H1 (cell line): ENCODE results near the gene AP3D1. TPM values are rescaled to one million over a fixed set of nuclear protein-coding genes. Genes with fewer than 3 reads are reported as not detected.

Experiments used
- ATF2 ChIP-seq: IDR thresholded peaks from 2 replicates; pipeline ENCODE4 v1.6.1; 2012; ENCODE audit warnings: low read length, inconsistent platforms
- BACH1 ChIP-seq: IDR thresholded peaks from 2 replicates; pipeline ENCODE4 v1.6.1; 2012; ENCODE audit warnings: low read length, improper control_type of control experiment
- SIX5 ChIP-seq: IDR thresholded peaks from 2 replicates; pipeline ENCODE4 v1.6.1; 2011; ENCODE audit warnings: mild to moderate bottlenecking, low read depth, low read length
- TEAD4 ChIP-seq: IDR thresholded peaks from 2 replicates; pipeline ENCODE4 v1.6.1; 2012; ENCODE audit warnings: low read depth, low read length, inconsistent platforms, mixed read lengths
- polyA plus RNA-seq, 7 experiments: library from polyadenylated mRNA; depleted of rRNA in 3 of 7; stranded (reverse) in 5 of 7; unstranded in 2 of 7; fragments of >200 nt in 5 of 7; fragments of 200-250 nt in 2 of 7; gene quantifications; 1 replicate in 5 of 7; 2 replicates in 1 of 7; 4 replicates in 1 of 7; pipeline versions ENCODE4 v1.2.1 to v1.2.3, GENCODE V29; 2011 to 2013; ENCODE audit warnings: missing spikeins in 2 of 7, mixed read lengths in 2 of 7
- total RNA-seq: library from RNA; stranded (reverse); fragmentation: NEBNext Ultra II Directional; extraction: Animal tissue kit (Norgen Biotek cat#: 25700); gene quantifications from 2 replicates; pipeline ENCODE4 v1.2.1, GENCODE V29; 2021

Gene AP3D1
- total and polyA plus RNA-seq, 2 of the 8 experiments (the other 6 are each of a cell fraction or from before 2014, with no cell fraction given): 161 to 174 TPM

GRCh38 chr19:2181633-2181997 is 30.2 kb upstream of the AP3D1 start (continued):
- TF ChIP-seq TEAD4 (no peak), SIX5 (no peak), ATF2 (no peak), BACH1 (no peak)
